GM23338 (cell line): Measurements from ENCODE around the gene CD69. TPM values are rescaled to one million over a fixed set of nuclear protein-coding genes. Genes with fewer than 3 reads are reported as not detected.
A peak's percentile ranks its signal among the peaks of the same experiment; 100 is the strongest.

ENCODE experiments used
- ATAC-seq: fragments of 200-7000 bp; cut with Tn5 transposase; 3 replicates; pipeline ENCODE4 v1.9.1; 2020
- DNase-seq: peaks from one replicate; pipeline ENCODE4 v3.0.0-alpha.2; 2015; ENCODE audit warnings: low spot score
- H2AFZ ChIP-seq: fragments of 200-600 bp; sonication (generic); 2 replicates; pipeline ENCODE4 v1.8.0; 2016; ENCODE audit warnings: antibody characterized with exemption, mild to moderate bottlenecking, moderate library complexity
- H3F3A ChIP-seq: fragments of 200-600 bp; sonication (generic); replicated peaks from 2 replicates; pipeline ENCODE4 v1.8.0; 2017; ENCODE audit warnings: antibody characterized with exemption, mixed run types, low read depth
- H3K27ac ChIP-seq: fragments of 200-600 bp; sonication (generic); 2 replicates; pipeline ENCODE4 v1.6.1; 2016; ENCODE audit warnings: low read depth
- H3K27me3 ChIP-seq: fragments of 200-600 bp; sonication (generic); 2 replicates; pipeline ENCODE4 v1.8.0; 2016; ENCODE audit warnings: mild to moderate bottlenecking, mixed run types, moderate library complexity; ENCODE audit not compliant: insufficient read depth
- H3K36me3 ChIP-seq: fragments of 200-600 bp; sonication (generic); 2 replicates; pipeline ENCODE4 v1.8.0; 2016; ENCODE audit warnings: mild to moderate bottlenecking; ENCODE audit not compliant: insufficient read depth
- H3K4me1 ChIP-seq: fragments of 200-600 bp; sonication (generic); 2 replicates; pipeline ENCODE4 v1.8.0; 2016; ENCODE audit warnings: mild to moderate bottlenecking, moderate library complexity; ENCODE audit not compliant: insufficient read depth
- H3K4me2 ChIP-seq: fragments of 200-600 bp; sonication (generic); 2 replicates; pipeline ENCODE4 v1.7.1; 2017; ENCODE audit warnings: mixed run types
- H3K4me3 ChIP-seq: fragments of 200-600 bp; sonication (generic); 2 replicates; pipeline ENCODE4 v1.6.1; 2016; ENCODE audit warnings: mixed run types
- H3K79me2 ChIP-seq: fragments of 200-600 bp; sonication (generic); replicated peaks from 2 replicates; pipeline ENCODE4 v1.8.0; 2017; ENCODE audit warnings: mild to moderate bottlenecking; ENCODE audit not compliant: insufficient read depth
- H3K9me2 ChIP-seq: fragments of 200-600 bp; sonication (generic); 2 replicates; pipeline ENCODE4 v1.8.0; 2017; ENCODE audit not compliant: insufficient read depth
- H4K20me1 ChIP-seq: fragments of 200-600 bp; sonication (generic); replicated peaks from 2 replicates; pipeline ENCODE4 v1.8.0; 2017; ENCODE audit warnings: mild to moderate bottlenecking; ENCODE audit not compliant: insufficient read depth
- H3K27ac Mint-ChIP-seq: 2 replicates; pipeline ENCODE4 v1.8.0; 2020; ENCODE audit warnings: inconsistent platforms, mild to moderate bottlenecking, moderate library complexity, mixed read lengths
- H3K27me3 Mint-ChIP-seq: 3 replicates; pipeline ENCODE4 v1.8.0; 2022; ENCODE audit warnings: low read depth, mild to moderate bottlenecking, moderate library complexity, mixed read lengths, inconsistent platforms; ENCODE audit not compliant: insufficient read depth, poor library complexity
- H3K36me3 Mint-ChIP-seq: 3 replicates; pipeline ENCODE4 v1.8.0; 2021; ENCODE audit warnings: low read depth, mild to moderate bottlenecking, inconsistent platforms, moderate library complexity, mixed read lengths
- H3K4me1 Mint-ChIP-seq: 3 replicates; pipeline ENCODE4 v1.8.0; 2020; ENCODE audit warnings: mild to moderate bottlenecking, inconsistent platforms, mixed read lengths
- H3K4me3 Mint-ChIP-seq: 3 replicates; pipeline ENCODE4 v1.8.0; 2021; ENCODE audit warnings: moderate library complexity, mild to moderate bottlenecking, inconsistent platforms, mixed read lengths
- H3K9me3 Mint-ChIP-seq: 3 replicates; pipeline ENCODE4 v1.8.0; 2020; ENCODE audit warnings: moderate library complexity, mild to moderate bottlenecking, inconsistent platforms, mixed read lengths
- CREB1 ChIP-seq: fragments of 250-450 bp; sonication (Bioruptor Pico); IDR thresholded peaks from 2 replicates; pipeline ENCODE4 v1.5.0; 2020; ENCODE audit warnings: low read depth, mild to moderate bottlenecking, moderate library complexity
- EZH2 ChIP-seq: fragments of 200-600 bp; sonication (generic); IDR thresholded peaks from one replicate; pipeline ENCODE4 v1.8.0; 2017; ENCODE audit warnings: antibody characterized with exemption, mild to moderate bottlenecking, low read depth; ENCODE audit not compliant: unreplicated experiment
- EZH2phosphoT487 ChIP-seq: fragments of 200-600 bp; sonication (generic); IDR thresholded peaks from one replicate; pipeline ENCODE4 v1.8.1; 2018; ENCODE audit warnings: antibody characterized with exemption; ENCODE audit not compliant: unreplicated experiment
- JUNB ChIP-seq: IDR thresholded peaks from one replicate; pipeline ENCODE4 v1.6.1; 2016; ENCODE audit warnings: antibody characterized with exemption; ENCODE audit not compliant: unreplicated experiment
- NANOG ChIP-seq: IDR thresholded peaks from 2 replicates; pipeline ENCODE4 v1.6.1; 2016; ENCODE audit warnings: antibody characterized with exemption, borderline replicate concordance
- POLR2AphosphoS5 ChIP-seq: IDR thresholded peaks from 2 replicates; pipeline ENCODE4 v1.6.1; 2016; ENCODE audit warnings: antibody characterized with exemption, low read depth
- ZNF114 ChIP-seq: fragments of 250-450 bp; sonication (Bioruptor Pico); IDR thresholded peaks from 2 replicates; pipeline ENCODE4 v1.5.0; 2020; ENCODE audit warnings: mild to moderate bottlenecking, moderate library complexity
- ZNF331 ChIP-seq: fragments of 250-450 bp; sonication (Bioruptor Pico); IDR thresholded peaks from 2 replicates; pipeline ENCODE4 v1.5.0; 2020; ENCODE audit warnings: low read depth, mild to moderate bottlenecking, moderate library complexity
- polyA plus RNA-seq: library from polyadenylated mRNA; unstranded; fragments of >200 nt; fragmentation: Nextera tagmentation; extraction: Ambion mirVana; gene quantifications from 2 replicates; pipeline ENCODE4 v1.2.1, GENCODE V29; 2016
- total RNA-seq: library from RNA; depleted of rRNA; stranded (reverse); fragments of >200 nt; shearing (Covaris generic); gene quantifications from 2 replicates; pipeline ENCODE4 v1.2.3, GENCODE V29; 2014
- TF ChIP-seq, protein P1 (sequence below): fragments of 250-450 bp; sonication (Bioruptor Pico); IDR thresholded peaks from 2 replicates; pipeline ENCODE4 v1.5.0; 2020; ENCODE audit warnings: mild to moderate bottlenecking, moderate library complexity
- TF ChIP-seq, protein P2 (sequence below): IDR thresholded peaks from 2 replicates; pipeline ENCODE4 v1.6.1; 2016; ENCODE audit warnings: antibody characterized with exemption
- TF ChIP-seq, protein P3 (sequence below), 2 experiments: fragments of 200-600 bp in 1 of 2; sonication (generic) in 1 of 2; conservative IDR thresholded peaks; 2 replicates each; pipeline versions ENCODE4 v1.5.1 to v1.6.1; 2016 to 2017; ENCODE audit warnings: antibody characterized with exemption in 2 of 2, low read depth in 2 of 2, mild to moderate bottlenecking in 2 of 2, moderate library complexity in 1 of 2

The CD69 gene
- total and polyA plus RNA-seq, 2 experiments from 2014 or later, result not detected

- TF ChIP-seq, protein P1, sequence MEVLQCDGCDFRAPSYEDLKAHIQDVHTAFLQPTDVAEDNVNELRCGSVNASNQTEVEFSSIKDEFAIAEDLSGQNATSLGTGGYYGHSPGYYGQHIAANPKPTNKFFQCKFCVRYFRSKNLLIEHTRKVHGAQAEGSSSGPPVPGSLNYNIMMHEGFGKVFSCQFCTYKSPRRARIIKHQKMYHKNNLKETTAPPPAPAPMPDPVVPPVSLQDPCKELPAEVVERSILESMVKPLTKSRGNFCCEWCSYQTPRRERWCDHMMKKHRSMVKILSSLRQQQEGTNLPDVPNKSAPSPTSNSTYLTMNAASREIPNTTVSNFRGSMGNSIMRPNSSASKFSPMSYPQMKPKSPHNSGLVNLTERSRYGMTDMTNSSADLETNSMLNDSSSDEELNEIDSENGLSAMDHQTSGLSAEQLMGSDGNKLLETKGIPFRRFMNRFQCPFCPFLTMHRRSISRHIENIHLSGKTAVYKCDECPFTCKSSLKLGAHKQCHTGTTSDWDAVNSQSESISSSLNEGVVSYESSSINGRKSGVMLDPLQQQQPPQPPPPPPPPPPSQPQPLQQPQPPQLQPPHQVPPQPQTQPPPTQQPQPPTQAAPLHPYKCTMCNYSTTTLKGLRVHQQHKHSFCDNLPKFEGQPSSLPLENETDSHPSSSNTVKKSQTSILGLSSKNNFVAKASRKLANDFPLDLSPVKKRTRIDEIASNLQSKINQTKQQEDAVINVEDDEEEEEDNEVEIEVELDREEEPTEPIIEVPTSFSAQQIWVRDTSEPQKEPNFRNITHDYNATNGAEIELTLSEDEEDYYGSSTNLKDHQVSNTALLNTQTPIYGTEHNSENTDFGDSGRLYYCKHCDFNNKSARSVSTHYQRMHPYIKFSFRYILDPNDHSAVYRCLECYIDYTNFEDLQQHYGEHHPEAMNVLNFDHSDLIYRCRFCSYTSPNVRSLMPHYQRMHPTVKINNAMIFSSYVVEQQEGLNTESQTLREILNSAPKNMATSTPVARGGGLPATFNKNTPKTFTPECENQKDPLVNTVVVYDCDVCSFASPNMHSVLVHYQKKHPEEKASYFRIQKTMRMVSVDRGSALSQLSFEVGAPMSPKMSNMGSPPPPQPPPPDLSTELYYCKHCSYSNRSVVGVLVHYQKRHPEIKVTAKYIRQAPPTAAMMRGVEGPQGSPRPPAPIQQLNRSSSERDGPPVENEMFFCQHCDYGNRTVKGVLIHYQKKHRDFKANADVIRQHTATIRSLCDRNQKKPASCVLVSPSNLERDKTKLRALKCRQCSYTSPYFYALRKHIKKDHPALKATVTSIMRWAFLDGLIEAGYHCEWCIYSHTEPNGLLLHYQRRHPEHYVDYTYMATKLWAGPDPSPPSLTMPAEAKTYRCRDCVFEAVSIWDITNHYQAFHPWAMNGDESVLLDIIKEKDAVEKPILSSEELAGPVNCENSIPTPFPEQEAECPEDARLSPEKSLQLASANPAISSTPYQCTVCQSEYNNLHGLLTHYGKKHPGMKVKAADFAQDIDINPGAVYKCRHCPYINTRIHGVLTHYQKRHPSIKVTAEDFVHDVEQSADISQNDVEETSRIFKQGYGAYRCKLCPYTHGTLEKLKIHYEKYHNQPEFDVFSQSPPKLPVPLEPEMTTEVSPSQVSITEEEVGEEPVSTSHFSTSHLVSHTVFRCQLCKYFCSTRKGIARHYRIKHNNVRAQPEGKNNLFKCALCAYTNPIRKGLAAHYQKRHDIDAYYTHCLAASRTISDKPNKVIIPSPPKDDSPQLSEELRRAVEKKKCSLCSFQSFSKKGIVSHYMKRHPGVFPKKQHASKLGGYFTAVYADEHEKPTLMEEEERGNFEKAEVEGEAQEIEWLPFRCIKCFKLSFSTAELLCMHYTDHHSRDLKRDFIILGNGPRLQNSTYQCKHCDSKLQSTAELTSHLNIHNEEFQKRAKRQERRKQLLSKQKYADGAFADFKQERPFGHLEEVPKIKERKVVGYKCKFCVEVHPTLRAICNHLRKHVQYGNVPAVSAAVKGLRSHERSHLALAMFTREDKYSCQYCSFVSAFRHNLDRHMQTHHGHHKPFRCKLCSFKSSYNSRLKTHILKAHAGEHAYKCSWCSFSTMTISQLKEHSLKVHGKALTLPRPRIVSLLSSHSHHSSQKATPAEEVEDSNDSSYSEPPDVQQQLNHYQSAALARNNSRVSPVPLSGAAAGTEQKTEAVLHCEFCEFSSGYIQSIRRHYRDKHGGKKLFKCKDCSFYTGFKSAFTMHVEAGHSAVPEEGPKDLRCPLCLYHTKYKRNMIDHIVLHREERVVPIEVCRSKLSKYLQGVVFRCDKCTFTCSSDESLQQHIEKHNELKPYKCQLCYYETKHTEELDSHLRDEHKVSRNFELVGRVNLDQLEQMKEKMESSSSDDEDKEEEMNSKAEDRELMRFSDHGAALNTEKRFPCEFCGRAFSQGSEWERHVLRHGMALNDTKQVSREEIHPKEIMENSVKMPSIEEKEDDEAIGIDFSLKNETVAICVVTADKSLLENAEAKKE (CRISPR knock-in tag), result no peak
- TF ChIP-seq, protein P2, sequence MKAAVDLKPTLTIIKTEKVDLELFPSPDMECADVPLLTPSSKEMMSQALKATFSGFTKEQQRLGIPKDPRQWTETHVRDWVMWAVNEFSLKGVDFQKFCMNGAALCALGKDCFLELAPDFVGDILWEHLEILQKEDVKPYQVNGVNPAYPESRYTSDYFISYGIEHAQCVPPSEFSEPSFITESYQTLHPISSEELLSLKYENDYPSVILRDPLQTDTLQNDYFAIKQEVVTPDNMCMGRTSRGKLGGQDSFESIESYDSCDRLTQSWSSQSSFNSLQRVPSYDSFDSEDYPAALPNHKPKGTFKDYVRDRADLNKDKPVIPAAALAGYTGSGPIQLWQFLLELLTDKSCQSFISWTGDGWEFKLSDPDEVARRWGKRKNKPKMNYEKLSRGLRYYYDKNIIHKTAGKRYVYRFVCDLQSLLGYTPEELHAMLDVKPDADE, result no peak
- TF ChIP-seq EZH2, result no peak
- no peak for TF ChIP-seq EZH2phosphoT487
- no peak for TF ChIP-seq JUNB
- no peak for TF ChIP-seq ZNF114 (CRISPR knock-in tag)
- no peak for TF ChIP-seq ZNF331 (CRISPR knock-in tag)
- TF ChIP-seq POLR2AphosphoS5, result no peak
Observed at GRCh38 chr12:9759694-9760093, 1.0 kb downstream of the CD69 start (continued).

DNA sequence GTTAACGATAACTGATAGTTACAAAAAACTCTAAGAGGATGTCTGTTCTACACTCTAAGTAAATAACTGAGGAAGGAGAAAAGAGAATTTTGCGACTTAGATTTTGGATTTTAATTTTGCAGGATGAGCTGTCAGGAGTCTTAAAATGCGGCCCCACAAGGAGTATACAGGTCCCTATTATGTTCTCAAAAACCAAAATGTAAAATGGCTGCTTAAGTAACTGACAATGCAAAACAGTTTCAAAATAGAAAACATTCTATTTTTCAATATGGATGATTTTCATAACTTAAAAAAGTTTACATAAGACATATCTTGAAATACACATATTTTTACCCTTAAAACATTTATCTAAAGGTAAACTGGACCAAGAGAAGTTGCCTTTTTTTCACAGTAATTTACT lies 2.6 kb downstream of the CD69 start:
- Histone ChIP-seq H3F3A (no peaks in the 10 kb centered on the region), H3K27me3 (no peaks in the 10 kb centered on the region), H3K36me3 (no peaks in the 10 kb centered on the region), H3K9me2 (no peaks in the 10 kb centered on the region), H3K79me2 (no peaks in the 10 kb centered on the region), H3K4me3 (no peak overlapping the region), H3K4me2 (no peak overlapping the region), H3K4me1 (peaks cover 11% of the 10 kb centered on the region), H4K20me1 (no peaks in the 10 kb centered on the region), H2AFZ (peak overlapping the region; percentile 76; the same call in 1 of the 2 replicates), H3K27ac (no peak overlapping the region)
- Mint-ChIP-seq H3K36me3 (no peaks in the 10 kb centered on the region), H3K4me1 (peaks cover 9% of the 10 kb centered on the region; the same call in 2 of the 3 replicates), H3K4me3 (no peak overlapping the region), H3K27me3 (no peaks in the 10 kb centered on the region), H3K9me3 (no peaks in the 10 kb centered on the region), H3K27ac (no peak overlapping the region)
- DNase-seq (no peak), ATAC-seq (no peak)
- TF ChIP-seq CREB1 (CRISPR knock-in tag) (no peak), NANOG (no peak), POLR2AphosphoS5 (no peak), EZH2phosphoT487 (no peak)
- TF ChIP-seq, protein P2, result no peak
- TF ChIP-seq, protein P3, sequence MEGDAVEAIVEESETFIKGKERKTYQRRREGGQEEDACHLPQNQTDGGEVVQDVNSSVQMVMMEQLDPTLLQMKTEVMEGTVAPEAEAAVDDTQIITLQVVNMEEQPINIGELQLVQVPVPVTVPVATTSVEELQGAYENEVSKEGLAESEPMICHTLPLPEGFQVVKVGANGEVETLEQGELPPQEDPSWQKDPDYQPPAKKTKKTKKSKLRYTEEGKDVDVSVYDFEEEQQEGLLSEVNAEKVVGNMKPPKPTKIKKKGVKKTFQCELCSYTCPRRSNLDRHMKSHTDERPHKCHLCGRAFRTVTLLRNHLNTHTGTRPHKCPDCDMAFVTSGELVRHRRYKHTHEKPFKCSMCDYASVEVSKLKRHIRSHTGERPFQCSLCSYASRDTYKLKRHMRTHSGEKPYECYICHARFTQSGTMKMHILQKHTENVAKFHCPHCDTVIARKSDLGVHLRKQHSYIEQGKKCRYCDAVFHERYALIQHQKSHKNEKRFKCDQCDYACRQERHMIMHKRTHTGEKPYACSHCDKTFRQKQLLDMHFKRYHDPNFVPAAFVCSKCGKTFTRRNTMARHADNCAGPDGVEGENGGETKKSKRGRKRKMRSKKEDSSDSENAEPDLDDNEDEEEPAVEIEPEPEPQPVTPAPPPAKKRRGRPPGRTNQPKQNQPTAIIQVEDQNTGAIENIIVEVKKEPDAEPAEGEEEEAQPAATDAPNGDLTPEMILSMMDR (conservative IDR thresholded peaks at IDR 0.05; ENCODE audit: low read depth in 2 of 2), result no peak
